ENCODE measurements around the gene ACTMAP. TPM values are rescaled to one million over a fixed set of nuclear protein-coding genes. Genes with fewer than 3 reads are reported as not detected.

Gene ACTMAP
- total RNA-seq, 2 donors from 2014 or later, result 3.7 to 5.3 TPM

DNA sequence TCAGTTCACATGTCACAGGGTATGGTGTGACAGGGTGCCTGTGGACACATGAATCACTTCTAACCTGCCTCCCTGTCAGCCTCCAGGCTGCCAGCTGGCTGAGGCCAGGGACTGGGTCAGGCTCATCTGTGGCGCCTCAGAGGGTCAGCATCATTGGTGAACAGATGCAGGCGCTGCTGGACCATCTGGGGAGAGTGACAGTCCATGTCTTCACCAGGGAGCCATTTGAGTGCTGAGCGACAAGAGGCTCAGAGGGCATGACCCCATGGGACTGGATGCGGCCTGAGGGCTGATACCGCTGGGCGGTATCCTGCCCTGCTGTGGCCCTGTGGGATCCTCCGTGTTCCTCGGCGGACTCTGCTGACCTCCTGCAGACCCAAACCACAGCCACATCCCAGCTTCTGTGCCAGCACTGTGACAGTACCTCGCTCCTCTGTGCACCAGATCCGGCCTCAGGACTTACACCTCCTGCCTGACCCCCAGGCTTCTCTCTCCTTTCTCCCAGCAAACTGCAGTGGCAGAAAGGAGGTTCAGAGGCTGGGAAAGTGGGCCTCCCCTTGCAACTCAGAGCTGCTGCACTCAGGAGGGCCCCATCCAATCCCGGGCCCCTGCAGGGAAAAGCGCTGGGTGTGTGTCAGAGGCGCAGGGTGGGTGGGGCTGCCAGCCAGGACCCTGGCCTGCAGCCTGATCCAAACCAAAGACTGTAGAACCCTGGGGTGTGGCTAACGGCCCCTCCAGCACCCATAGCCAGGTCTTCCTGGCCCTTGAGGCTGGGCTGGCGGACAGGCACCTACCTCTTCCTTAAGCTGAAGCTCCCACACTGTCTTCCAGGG is 10.2 kb downstream of the ACTMAP start:
- no peak for DNase-seq (ENCODE audit: low spot score)
- Histone ChIP-seq H3K4me3 (no peak overlapping the region), H3K4me1 (peaks cover 0 to 23% of the 10 kb centered on the region in 2 donors), H3K9me3 (no peaks in the 10 kb centered on the region), H3K27me3 (no peaks in the 10 kb centered on the region), H3K36me3 (peaks cover 53% of the 10 kb centered on the region), H3K27ac (peak overlapping the region; percentile 28 to 58)
- TF ChIP-seq, protein P1, sequence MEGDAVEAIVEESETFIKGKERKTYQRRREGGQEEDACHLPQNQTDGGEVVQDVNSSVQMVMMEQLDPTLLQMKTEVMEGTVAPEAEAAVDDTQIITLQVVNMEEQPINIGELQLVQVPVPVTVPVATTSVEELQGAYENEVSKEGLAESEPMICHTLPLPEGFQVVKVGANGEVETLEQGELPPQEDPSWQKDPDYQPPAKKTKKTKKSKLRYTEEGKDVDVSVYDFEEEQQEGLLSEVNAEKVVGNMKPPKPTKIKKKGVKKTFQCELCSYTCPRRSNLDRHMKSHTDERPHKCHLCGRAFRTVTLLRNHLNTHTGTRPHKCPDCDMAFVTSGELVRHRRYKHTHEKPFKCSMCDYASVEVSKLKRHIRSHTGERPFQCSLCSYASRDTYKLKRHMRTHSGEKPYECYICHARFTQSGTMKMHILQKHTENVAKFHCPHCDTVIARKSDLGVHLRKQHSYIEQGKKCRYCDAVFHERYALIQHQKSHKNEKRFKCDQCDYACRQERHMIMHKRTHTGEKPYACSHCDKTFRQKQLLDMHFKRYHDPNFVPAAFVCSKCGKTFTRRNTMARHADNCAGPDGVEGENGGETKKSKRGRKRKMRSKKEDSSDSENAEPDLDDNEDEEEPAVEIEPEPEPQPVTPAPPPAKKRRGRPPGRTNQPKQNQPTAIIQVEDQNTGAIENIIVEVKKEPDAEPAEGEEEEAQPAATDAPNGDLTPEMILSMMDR (IDR thresholded peaks at IDR 0.05), result no peak

DNA sequence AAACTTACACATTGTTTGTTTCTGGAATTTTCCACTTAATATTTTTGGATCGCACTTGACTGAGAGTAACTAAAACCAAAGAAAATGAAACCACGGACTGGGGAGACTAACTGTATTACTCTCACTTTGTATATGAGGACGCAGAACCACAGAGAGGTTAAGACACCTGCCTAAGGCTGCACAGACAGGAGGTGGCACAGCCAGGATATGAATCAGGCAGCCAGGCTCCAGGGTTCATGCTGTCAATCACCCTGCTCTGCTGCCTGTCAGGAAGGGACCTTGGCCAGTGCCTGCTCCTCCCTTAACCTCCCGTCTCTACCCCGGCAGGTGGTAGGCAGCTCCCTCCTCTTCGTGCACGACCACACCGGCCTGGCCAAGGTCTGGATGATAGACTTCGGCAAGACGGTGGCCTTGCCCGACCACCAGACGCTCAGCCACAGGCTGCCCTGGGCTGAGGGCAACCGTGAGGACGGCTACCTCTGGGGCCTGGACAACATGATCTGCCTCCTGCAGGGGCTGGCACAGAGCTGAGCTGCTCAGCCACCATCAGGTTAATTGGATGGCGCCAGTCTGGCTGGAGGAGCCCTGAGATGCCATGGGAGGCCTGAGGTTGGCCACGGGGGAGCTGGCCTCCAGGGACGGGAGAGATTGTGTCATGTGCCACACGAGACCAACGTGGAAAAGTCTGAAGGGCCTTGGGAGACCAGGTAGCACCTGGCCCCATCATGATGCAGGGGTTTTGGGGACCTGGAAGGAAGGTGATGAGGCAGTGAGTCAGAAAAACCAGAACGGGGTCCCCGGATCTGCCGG is 11.0 kb downstream of the ACTMAP start:
- Histone ChIP-seq H3K27me3 (no peaks in the 10 kb centered on the region), H3K36me3 (peaks cover 62% of the 10 kb centered on the region), H3K27ac (peak overlapping the region in 1 of 2 donors; percentile 28), H3K9me3 (no peaks in the 10 kb centered on the region), H3K4me3 (no peak overlapping the region), H3K4me1 (peaks cover 0 to 23% of the 10 kb centered on the region in 2 donors)
- TF ChIP-seq, protein P1 (IDR thresholded peaks at IDR 0.05), result no peak
- DNase-seq (ENCODE audit: low spot score), result no peak

DNA sequence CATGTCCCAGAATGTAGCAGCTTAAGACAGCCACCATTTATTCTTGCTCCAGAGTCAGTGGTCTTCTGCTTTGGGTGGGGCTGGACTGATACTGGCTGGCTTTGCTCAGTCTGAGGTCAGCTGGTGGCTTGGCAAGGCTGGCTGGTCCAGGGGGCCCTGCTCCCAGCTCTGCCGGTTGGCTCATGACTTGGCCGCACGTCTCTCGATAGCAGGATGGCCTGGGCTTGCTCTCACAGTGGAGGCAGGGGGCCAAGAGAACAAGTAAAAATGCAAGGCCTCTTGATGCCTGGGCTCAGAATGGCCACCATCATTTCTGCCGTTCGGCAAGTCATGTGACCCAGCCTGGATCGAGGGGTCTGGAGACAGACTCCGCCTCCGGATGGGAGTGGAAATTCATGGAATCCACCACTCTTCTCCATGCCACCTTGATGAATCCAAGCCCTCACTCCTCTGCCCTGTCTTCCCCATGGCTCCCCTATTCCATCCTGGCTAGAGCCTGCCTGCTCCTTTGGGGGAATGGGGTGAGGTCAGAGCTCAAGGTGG is 13.1 kb downstream of the ACTMAP start:
- peaks cover 0 to 23% of the 10 kb centered on the region in 2 donors for H3K4me1 ChIP-seq
- no peak overlapping the region for H3K4me3 ChIP-seq
- H3K27me3 ChIP-seq, result no peaks in the 10 kb centered on the region
- H3K36me3 ChIP-seq, result peaks cover 82% of the 10 kb centered on the region
- no peak for DNase-seq (ENCODE audit: low spot score)
- H3K27ac ChIP-seq, result no peak overlapping the region
- H3K9me3 ChIP-seq, result no peaks in the 10 kb centered on the region
- TF ChIP-seq, protein P1 (IDR thresholded peaks at IDR 0.05), result no peak

DNA sequence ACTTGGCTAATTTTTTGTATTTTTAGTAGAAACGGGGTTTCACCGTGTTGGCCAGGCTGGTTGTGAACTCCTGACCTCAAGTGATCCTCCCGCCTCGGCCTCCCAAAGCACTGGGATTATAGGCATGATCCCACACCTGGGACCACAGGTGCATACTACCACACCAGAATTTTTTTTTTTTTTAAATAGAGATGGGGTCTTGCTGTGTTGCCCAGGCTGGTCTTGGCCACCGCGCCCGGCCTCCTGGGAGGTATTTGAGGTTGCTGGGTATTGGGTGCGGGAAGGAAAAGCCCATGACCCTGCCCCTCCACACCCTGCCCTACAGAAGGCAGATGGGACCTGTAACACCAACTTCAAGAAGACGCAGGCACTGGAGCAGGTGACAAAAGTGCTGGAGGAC is 13.6 kb downstream of the ACTMAP start:
- TF ChIP-seq, protein P1 (IDR thresholded peaks at IDR 0.05), result no peak
- Histone ChIP-seq H3K36me3 (peaks cover 87% of the 10 kb centered on the region), H3K9me3 (no peaks in the 10 kb centered on the region), H3K4me3 (no peak overlapping the region), H3K27ac (no peak overlapping the region), H3K27me3 (no peaks in the 10 kb centered on the region), H3K4me1 (peaks cover 0 to 23% of the 10 kb centered on the region in 2 donors)
- DNase-seq (ENCODE audit: low spot score), result no peak

DNA sequence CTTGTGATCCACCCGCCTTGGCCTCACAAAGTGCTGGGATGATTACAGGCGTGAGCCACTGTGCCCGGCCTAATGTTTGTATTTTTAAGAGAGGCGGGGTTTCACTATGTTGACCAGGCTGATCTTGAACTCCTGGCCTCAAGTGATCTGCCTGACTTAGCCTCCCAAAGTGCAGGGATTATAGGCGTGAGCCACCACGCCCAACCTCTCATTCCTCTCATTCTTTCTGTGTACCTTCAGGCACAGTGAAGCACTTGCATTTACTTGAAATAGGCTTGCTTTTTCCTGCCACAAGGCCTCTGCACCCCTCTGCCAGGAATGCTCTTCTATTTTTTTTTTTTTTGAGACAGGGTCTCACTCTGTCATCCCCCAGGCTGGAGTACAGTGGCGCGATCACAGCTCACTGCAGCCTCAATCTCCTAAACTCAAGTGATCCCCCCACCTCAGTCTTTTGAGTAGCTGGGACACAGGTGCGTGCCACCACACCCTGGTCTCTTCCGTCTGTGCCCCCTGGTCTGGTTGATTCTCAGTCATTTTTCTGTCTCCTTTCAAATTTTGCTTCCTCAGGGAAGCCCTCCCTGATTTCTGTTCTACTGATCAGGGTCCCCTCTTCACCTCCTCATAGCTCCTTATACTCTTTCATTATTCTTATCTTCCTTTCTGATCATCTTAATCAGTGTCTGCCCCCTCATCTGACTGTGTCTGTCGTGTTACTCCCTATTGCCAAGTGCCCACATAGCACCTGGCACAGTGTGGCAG is 15.1 kb downstream of the ACTMAP start:
- TF ChIP-seq, protein P1 (IDR thresholded peaks at IDR 0.05), result no peak
- no peak for DNase-seq (ENCODE audit: low spot score)
- H3K9me3 ChIP-seq, result no peaks in the 10 kb centered on the region
- H3K4me3 ChIP-seq, result no peak overlapping the region
- H3K27me3 ChIP-seq, result no peaks in the 10 kb centered on the region
- H3K27ac ChIP-seq, result no peak overlapping the region
- H3K36me3 ChIP-seq, result peaks cover 97% of the 10 kb centered on the region
- peaks cover 0 to 9% of the 10 kb centered on the region in 2 donors for H3K4me1 ChIP-seq

Data from right atrium auricular region (tissue), 2 donors.